ENCODE measurements around the gene OR1J4.
"Not testable (repeated sequence)": the region's sequence is repeated elsewhere in the genome, so short reads cannot be mapped to it uniquely, and the experiment has no call there.

Gene OR1J4

GRCh38 chr9:122506964-122507363 is 12.0 kb upstream of the OR1J4 start:
- no peak for TF ChIP-seq CTCF (conservative IDR thresholded peaks at IDR 0.05)
- no peak overlapping the region for H3K27ac ChIP-seq

GRCh38 chr9:122510502-122510901 is 8.4 kb upstream of the OR1J4 start, which contains the start of gene OR1J2:
Gene OR1J2 (plus strand): TSS chr9:122510802. CDS start chr9:122510802, 0 bp downstream.
- no peak within 1 kb of the TSS for H3K27ac ChIP-seq
- TF ChIP-seq CTCF (conservative IDR thresholded peaks at IDR 0.05), result no peak

GRCh38 chr9:122518226-122518625 is 715 bp upstream of the OR1J4 start:
- no peak for TF ChIP-seq CTCF (conservative IDR thresholded peaks at IDR 0.05)
- no peak overlapping the region for H3K27ac ChIP-seq

- H3K27ac ChIP-seq, result no peak overlapping the region
- TF ChIP-seq CTCF (conservative IDR thresholded peaks at IDR 0.05), result no peak
These were observed 435 bp downstream of the OR1J4 start for GRCh38 chr9:122519376-122519775.

GRCh38 chr9:122526602-122527001 is 7.7 kb downstream of the OR1J4 start:
- no peak overlapping the region for H3K27ac ChIP-seq
- no peak for TF ChIP-seq CTCF (conservative IDR thresholded peaks at IDR 0.05)

GRCh38 chr9:122527193-122527592 is 8.3 kb downstream of the OR1J4 start, which contains the start of gene OR1N1:
Gene OR1N1 (minus strand): TSS chr9:122527293. CDS start chr9:122527293, 0 bp downstream.
- no peak within 1 kb of the TSS for H3K27ac ChIP-seq
- TF ChIP-seq CTCF (conservative IDR thresholded peaks at IDR 0.05), result no peak

- not testable (repeated sequence) for H3K27ac ChIP-seq
These were observed 12.2 kb downstream of the OR1J4 start for GRCh38 chr9:122531157-122531556.

GRCh38 chr9:122536134-122536533 is 17.2 kb downstream of the OR1J4 start:
- no peak overlapping the region for H3K27ac ChIP-seq
- TF ChIP-seq CTCF (conservative IDR thresholded peaks at IDR 0.05), result no peak

- H3K27ac ChIP-seq, result not testable (repeated sequence)
These were observed 18.1 kb downstream of the OR1J4 start for GRCh38 chr9:122537066-122537465.
